HEK293T (cell line): ENCODE results near the gene DPM1.

Experiments
- ARNT ChIP-seq: fragments of 450-650 bp; IDR thresholded peaks from 2 replicates; pipeline ENCODE4 v1.6.1; 2017; ENCODE audit warnings: mild to moderate bottlenecking
- BHLHE40 ChIP-seq: fragments of 450-650 bp; IDR thresholded peaks from 2 replicates; pipeline ENCODE4 v1.6.1; 2016; ENCODE audit warnings: mild to moderate bottlenecking, moderate library complexity, borderline replicate concordance
- ELF4 ChIP-seq: fragments of 450-650 bp; IDR thresholded peaks from 2 replicates; pipeline ENCODE4 v1.6.1; 2017; ENCODE audit warnings: antibody characterized with exemption
- FOXA1 ChIP-seq: fragments of 450-650 bp; IDR thresholded peaks from 2 replicates; pipeline ENCODE4 v1.6.1; 2016; ENCODE audit warnings: mild to moderate bottlenecking
- FOXK2 ChIP-seq: fragments of 450-650 bp; IDR thresholded peaks from 2 replicates; pipeline ENCODE4 v1.6.1; 2016; ENCODE audit warnings: mild to moderate bottlenecking
- FOXM1 ChIP-seq: fragments of 450-650 bp; IDR thresholded peaks from 2 replicates; pipeline ENCODE4 v1.6.1; 2017; ENCODE audit warnings: mild to moderate bottlenecking, borderline replicate concordance
- HDGF ChIP-seq: fragments of 450-650 bp; IDR thresholded peaks from 2 replicates; pipeline ENCODE4 v1.6.1; 2017; ENCODE audit warnings: antibody characterized with exemption, borderline replicate concordance
- L3MBTL2 ChIP-seq: fragments of 450-650 bp; conservative IDR thresholded peaks from 2 replicates; pipeline ENCODE4 v1.6.1; 2016; ENCODE audit warnings: mild to moderate bottlenecking
- LEF1 ChIP-seq: fragments of 450-650 bp; IDR thresholded peaks from 2 replicates; pipeline ENCODE4 v1.6.1; 2017; ENCODE audit warnings: mild to moderate bottlenecking, borderline replicate concordance
- SP1 ChIP-seq: fragments of 450-650 bp; IDR thresholded peaks from 2 replicates; pipeline ENCODE4 v1.6.1; 2017
- SUZ12 ChIP-seq: fragments of 450-650 bp; IDR thresholded peaks from 2 replicates; pipeline ENCODE4 v1.6.1; 2016; ENCODE audit warnings: mild to moderate bottlenecking
- TARDBP ChIP-seq: fragments of 450-650 bp; IDR thresholded peaks from 2 replicates; pipeline ENCODE4 v1.6.1; 2016
- ZNF384 ChIP-seq: fragments of 450-650 bp; IDR thresholded peaks from 2 replicates; pipeline ENCODE4 v1.6.1; 2016
- TF ChIP-seq, protein P1 (sequence below): fragments of 450-650 bp; IDR thresholded peaks from 2 replicates; pipeline ENCODE4 v1.6.1; 2016

DNA sequence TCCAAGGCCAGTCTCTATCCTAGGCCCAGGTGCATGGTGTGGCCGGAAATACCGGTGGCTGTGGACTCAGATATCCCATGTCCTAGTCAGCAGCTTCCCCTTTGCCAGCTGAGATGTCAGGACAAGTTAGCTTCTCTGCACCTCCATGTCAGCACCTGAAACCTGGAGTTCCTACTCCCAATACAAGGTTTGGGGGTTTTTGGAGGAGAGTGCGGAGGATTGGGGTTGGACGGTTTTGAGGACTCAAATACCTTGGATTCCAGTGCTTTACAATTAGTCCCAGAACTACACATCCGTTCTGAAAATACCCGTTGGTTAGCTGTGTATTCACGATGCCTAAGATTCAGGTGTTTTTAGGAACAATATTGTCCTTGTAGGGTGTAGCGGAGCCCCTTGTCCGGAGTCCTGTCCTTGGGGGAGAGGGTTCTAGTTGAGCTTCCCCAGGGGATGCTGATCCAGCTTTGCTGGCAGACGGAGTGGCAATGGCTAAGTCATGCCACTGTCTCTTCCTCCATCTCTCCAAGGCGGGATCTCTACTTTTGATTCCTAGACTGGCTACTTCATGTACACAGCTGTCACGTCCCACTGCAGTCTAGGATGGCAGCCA is 72.0 kb downstream of the DPM1 start:
- no peak for TF ChIP-seq SP1
- TF ChIP-seq, protein P1, sequence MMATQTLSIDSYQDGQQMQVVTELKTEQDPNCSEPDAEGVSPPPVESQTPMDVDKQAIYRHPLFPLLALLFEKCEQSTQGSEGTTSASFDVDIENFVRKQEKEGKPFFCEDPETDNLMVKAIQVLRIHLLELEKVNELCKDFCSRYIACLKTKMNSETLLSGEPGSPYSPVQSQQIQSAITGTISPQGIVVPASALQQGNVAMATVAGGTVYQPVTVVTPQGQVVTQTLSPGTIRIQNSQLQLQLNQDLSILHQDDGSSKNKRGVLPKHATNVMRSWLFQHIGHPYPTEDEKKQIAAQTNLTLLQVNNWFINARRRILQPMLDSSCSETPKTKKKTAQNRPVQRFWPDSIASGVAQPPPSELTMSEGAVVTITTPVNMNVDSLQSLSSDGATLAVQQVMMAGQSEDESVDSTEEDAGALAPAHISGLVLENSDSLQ: no peak
- TF ChIP-seq BHLHE40: no peak
- TF ChIP-seq ELF4: no peak
- no peak for TF ChIP-seq ZNF384
- no peak for TF ChIP-seq FOXM1
- no peak for TF ChIP-seq FOXK2
- TF ChIP-seq SUZ12: no peak
- no peak for TF ChIP-seq TARDBP
- TF ChIP-seq HDGF: no peak
- TF ChIP-seq LEF1: no peak
- no peak for TF ChIP-seq L3MBTL2
- no peak for TF ChIP-seq FOXA1
- TF ChIP-seq ARNT: no peak
